Cerebellar nuclear complex (tissue), 1 donor: Measurements from ENCODE around the gene PERP.
"Not testable (repeated sequence)": the region's sequence is repeated elsewhere in the genome, so short reads cannot be mapped to it uniquely, and the experiment has no call there.

ENCODE experiments used
- DNase-seq, 2 experiments: peaks; one replicate each; lab custom pipeline; 2025; lab: John Stamatoyannopoulos, UW

Gene PERP

DNA sequence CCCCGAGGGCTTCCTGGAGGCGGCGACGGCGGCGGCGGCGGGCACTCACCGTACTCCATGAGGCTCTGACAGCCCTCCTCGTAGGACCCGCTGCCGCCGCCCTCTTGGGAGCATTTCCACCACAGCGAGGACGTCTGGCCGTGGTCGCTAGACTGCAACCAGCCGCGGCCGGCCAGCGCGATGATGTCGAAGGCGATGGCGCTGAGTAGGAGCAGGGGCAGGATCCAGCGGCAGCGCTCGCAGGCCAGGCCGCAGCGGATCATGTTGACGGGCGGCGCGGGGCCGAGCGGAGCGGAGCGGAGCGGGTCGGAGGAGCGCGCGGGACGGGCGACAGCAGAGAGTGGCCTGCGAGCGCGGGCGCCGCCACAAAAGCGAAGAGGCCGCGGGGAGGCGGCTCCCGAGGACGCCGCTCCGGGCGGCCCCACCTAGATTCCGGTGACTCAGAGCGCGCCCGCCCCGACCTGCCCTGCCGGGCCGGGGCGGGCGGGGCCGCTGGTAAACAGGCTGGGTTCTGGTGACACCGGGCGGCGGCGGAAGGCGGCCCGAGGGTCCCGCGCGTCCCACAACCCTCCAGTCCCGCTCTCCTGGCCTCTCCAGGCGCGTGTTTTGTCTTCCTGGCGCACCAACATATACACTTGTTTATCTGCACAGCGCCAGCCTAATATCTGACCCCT lies at the start of gene PERP:
Gene PERP, minus strand, starts transcription at position 342 of the 674 bp plus-strand sequence. Its CDS starts 79 bp downstream, at position 263.
- no peak for DNase-seq

DNA sequence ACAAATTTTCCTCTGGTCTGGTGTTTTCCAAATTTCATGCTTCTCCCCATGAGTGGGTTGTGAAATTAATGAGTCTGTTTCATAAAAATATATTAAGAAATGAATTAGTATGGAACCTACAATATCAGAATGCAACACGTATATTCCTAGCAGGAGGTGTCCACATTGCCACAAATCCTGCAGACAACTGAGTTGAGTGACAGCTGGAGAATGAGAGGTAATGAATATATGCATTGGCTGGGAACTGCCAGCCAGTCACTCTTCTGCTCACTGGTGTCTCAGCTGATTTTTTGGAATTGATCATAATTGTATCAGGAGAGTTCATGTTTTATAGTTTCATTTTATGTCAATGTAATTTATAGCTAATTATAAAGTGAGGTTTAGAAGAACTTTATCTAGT lies 48.2 kb upstream of the PERP start:
- DNase-seq, result no peak

DNA sequence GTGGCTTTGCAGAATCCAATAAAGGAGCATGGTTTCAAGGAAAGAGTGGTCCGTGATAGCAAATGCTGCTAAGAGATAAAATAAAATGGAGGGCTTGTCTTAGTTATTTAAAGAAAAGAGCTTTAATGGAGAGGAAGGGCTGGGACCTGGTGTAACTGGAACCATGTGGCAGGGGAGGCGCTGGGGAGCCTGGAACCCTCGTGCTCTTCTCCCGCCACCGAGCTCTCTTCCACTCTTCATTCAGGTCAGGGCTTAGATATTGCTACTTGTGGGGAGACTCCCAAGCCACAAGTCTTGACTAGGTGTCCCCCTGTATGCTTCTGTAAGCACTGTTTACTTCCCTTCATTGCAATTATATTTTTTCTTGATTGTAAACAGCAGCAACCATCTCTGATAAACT lies 39.3 kb upstream of the PERP start:
- no peak for DNase-seq

DNA sequence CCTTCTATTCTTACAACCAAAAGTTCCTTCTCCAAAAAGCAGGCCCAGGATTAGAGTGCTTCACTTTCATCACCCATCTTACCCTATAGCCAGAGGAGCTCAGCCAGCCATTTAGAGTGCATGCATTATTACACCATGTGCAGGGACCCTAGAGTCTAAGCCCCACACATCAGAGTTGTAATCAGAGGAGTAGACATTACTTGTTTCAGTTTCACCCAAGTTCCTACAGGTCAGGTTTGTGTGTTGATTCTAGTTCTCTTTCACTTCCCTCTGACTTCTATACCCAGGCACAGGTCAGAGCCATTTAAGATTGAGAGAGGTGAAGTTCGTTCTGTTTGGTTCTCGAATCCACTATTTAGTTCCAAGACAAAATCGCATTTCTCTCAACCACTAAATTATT lies 38.2 kb upstream of the PERP start:
- DNase-seq, result no peak

DNA sequence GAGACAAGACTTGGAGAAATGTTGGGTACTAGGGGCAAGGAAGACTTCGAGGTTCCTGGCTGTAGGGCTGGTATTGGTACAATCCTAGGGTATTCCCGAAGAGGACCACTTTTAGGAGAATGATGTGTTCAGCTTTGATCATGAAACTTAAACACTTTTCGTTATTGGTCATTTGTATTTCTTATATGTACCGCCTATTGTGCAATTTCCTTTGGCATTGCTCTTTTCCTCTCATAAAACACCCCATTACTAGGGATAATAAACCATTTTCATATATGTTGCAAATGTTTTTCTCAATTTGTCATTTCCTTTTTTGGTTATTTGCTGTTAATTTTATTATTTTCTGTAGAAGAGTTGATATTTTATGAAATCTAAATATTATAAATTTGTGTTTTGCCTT lies 35.6 kb upstream of the PERP start:
- no peak for DNase-seq

DNA sequence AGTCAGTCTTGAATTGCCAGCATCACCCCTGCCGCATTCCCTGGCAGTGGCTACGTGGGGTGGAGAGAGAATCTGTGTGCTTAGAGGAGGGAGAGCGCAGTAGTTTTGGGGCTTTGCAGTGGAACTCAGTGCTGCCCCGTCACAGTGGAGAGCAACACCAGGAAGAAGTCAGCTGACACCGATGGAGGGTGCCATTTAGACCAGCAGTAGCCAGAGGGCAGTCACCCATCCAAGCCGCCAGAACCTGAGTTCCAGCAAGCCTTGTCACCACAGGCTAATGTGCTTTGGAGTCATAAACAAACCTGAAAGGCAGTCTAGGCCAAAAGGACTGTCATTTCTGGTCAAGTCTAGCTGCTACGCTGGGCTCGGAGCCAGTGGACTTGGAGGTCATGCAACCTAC lies 22.0 kb upstream of the PERP start:
- DNase-seq, result no peak

DNA sequence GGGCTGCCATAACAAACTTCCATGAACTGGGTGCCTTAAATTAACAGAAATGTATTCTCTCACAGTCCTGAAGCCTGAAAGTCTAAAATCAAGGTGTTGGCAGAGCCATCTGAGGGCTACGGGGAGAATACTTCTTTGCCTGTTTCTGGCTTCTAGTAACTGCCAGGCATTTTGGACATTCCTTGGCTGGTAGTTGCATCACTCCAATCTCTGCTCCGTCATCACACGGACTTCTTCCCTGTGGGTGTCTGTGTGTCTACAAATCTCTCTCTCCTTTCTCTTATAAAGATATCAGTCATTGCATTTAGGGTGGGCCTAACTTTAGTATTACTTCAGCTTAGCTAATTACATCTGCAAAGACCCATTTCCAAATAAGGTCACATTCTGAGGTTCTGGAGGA lies 20.9 kb upstream of the PERP start:
- no peak for DNase-seq

DNA sequence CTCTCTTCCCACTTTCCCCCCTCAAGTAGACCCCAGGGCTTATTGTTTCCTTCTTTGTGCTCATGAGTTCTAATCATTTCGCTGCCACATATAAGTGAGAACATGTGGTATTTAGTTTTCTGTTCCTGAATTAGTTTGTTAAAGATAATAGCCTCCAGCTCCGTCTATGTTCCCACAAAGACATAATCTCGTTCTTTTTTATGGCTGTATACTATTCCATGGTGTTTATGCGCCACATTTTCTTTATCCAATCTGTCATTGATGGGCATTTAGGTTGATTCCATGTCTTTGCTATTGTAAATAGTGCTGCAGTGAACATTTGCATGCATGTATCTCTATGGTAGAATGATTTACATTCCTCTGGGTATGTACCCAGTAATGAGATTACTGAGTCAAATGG lies 16.9 kb upstream of the PERP start:
- no peak for DNase-seq

DNA sequence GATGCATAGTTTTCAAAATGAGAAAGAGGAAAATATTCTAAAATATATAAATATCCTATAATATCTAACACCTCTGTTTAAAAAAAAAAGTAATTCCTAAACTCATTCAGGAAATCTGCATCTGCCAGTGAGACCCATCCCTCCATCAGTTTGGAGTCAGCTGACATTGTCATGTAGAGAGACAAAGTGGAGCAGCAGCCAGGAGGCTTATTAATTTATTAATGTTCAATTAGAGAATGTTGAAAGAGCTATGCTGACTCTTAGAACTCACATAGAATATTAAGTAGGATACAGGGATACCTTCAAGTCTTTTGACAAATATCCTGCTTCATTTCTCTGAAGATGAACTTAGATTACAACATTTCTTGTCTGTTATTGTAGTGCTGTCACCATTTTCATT lies 12.8 kb upstream of the PERP start:
- no peak for DNase-seq

DNA sequence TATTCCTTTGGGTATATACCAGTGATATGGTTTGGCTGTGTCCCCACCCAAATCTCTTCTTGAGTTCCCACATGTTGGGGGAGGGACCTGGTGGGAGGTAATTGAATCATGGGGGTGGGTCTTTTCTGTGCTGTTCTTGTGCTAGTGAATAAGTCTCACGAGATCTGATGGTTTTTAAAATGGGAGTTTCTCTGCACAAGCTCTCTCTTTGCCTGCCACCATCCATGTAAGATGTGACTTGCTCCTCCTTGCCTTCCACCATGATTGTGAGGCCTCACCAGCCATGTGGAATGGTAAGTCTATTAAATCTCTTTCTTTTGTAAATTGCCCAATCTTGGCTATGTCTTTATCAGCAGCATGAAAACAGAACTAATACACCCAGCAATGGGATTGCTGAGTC lies 12.0 kb upstream of the PERP start:
- DNase-seq, result not testable (repeated sequence)

DNA sequence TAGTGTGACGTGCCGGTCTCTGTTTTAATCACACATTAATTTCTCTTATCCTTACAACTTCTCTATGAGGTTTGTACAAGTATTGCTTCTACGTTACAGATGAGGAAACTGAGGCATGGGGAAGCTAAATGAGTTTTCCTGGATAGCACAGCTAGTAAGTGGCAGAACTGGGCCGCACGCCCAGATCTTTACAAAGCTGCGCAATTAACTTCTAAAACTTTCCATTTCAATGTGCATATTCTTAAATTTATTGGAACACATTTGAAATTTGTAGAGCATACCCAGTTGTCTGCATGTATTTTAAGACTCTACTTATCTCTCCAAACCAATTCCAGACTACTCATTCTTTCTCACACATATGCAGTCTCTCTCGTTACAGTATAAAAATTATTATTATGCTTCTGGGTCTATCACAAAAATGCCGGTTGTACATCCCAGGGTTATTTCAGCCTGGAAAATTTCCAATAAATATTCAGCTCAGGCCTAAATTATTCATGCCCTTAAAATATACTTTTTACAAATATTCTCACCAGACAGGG lies 10.2 kb upstream of the PERP start:
- DNase-seq, result no peak

DNA sequence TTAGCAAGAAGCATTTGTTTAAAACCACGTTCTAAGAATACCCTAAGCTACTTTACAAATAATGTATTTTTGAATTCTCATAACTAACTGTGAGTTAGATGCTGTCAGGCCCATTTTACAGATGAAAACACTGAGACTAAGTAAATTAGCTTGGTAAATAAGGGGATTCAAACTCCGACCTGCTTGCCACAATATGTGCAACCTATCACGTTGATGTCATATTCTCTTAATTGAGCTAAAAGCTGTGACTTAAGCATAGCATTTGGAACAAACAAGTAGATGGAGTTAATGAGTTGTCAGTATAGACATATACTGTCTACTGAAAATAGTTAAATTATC lies 9.4 kb upstream of the PERP start:
- no peak for DNase-seq

DNA sequence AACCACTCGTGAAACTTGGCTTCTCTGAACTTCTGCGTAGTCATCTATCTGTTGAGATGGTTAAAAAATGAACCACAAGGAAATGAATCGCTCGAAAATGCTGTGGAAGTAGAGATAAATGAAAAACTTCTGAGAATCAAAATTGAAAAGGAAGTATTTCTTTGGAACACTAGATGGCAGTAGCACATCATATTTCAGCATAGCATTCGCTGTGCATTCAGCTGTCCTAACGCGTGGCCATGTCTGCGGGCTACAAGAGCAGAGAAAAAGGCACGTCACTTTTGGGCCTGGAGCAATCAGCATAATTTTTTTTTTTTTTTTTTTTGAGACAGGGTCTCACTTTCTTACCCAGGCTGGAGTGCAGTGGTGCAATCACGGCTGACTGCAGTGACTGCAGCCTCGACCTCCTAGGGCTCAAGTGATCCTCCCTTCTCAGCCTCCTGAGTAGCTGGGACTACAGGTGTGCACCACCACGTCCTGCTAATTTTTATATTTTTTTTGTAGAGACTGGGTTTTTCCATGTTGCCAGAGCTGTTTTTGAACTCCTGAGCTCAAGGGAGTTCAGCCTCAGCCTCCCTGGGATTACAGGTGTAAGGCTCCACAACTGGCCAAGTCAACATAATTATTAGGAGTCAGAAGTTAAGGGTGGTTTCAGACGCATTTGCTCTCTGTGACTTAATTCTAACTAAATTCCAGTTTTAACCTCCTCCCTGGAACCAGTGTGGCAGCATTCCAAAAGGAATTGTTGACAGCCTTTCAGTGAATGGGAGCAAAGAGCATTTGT lies 8.8 kb upstream of the PERP start:
- DNase-seq, result peak in 1 of 2 experiments; percentile 58

DNA sequence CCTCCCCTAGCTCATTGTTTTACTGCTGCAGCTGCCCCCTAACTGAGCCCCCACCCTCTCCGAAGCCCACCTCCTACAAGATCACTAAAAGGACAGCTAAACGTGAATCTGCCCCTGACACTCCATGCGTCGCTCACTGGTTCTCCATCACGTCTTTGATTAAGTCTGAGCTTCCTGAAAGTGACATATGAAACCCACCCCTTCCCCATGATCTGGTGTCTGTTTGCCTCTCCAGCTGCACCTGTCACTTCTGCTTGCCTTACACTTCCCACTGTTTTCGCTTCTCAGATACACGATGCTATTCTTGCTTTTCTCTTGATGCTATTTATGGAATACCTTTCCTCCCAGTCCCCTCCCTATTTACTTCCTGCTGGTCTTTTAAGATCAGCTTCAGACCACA lies 8.0 kb upstream of the PERP start:
- DNase-seq, result no peak

DNA sequence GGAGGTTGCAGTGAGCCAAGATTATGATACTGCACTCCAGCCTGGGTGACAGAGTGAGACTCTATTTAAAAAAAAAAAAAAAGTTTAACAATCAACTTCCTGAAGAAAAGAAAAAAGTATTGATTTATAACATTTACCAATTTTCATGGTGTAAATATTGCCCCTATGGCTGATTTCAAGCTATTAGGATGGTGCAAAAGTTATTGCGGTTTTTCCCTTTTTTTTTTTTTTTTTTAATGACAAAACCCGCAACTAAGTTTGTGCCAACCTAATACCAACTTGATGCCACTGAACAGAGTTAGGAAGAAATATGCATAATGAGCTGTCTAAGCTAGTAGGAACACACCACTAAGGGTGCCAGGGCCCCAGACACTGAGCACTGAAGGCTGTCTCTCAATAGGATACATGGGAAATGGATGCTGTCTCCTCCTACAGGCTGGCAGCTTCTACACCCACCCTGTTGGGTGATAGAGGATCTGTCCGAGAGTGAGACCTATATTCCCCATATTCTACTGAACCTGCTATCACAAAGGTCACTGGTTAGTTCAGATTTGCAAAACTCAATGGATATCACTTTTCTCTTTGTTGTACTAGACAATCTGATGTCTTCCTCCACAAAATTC lies 6.5 kb upstream of the PERP start:
- DNase-seq, result no peak

DNA sequence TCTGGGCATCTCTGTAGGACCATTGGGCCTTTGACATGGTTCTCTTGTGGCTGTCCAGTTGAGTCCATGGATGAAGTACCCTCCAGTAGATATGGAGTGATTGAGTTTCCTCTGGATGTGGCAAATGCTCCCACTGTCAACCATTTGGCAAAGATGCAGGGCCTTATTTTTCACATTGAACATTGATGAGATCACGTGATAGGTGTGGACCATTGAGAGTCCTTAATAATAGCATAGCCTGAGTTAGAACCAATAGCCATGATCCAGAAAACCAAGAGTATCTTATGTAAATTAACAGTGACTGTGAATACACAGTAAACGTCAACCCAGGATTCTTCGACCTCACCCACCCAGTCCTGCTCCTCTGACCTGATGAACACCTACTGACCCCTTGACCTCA lies 3.0 kb upstream of the PERP start:
- no peak for DNase-seq

DNA sequence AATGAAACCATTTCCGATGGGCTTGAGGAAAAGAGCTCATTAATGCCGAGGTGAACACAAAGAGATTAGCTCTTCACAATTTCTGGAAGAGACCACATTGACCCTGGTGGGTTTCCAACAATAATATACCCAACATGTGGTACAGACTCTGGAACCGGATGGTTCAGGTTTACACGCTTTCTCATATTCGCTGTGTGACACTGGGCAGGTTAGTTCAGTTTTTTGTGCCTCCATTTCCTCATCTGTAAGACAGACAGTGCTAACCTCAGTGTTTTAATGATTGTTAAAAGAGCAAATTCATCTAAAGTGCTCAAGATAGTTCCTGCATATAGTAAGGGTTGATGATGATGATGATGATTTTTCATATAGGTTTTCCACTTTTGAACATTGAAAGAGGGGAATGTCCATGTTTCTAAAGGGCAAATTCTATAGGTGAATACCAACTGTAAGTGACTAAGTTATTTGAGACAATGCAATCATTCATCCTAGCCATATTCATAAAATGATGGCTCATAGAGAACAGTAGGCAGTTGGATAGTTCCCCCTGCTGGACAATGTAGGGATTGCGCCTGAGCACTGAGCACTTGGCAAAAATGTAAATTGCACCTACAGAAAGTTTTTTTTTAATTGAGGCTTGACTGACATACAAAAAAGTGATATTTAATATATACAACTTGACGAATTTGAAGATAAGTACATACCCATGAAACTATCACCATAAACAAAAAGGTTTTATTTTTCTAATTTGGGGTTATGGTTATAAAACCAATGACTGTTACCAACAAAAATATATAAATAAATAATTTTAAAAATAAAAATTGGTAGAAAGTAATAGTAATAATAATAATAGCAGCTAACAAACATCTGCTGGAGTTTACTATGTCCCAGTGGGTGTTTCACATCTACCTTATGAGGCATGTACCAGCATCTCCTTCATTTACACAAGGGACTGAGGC lies 2.1 kb upstream of the PERP start:
- DNase-seq, result peak in 1 of 2 experiments; percentile 35

DNA sequence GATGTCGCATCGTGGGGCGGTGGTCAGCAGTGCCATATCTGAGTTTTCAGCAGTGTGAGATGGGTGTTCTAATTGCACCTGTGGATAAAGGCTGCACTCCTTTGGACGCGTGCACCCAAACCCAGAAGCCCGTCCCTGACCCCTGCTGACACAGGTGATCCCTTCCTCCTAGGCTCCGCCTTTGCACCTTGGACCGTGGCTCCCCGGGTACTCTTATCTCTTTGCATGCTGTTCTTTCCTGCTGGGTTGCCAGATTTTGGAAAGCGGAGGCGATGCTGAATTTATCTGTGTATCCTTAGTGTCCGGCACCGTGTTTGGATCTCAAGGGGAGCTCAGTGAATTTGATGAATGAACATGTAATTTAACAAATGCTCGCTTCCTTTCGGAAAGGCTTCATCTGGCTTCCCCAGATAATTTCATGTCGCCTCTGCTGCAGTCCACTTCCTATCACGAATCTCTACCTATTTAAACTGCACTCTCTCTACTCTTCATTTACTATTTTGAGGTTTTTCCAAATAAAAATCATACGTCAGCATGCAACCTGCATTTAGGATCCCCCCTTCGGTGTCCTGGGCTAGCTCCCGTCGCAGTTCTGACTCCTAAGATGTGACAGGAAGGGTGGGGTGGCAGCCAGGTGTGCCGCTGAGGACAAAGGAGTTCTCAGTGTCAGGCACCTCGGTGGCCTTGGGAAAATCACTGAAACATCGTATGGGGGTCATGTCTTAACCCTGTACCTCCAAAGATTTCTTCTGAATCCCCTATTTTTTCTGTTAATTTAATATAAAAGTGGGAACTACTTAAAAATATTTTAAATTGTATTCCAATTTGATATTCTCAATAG lies 753 bp upstream of the PERP start:
- no peak for DNase-seq

DNA sequence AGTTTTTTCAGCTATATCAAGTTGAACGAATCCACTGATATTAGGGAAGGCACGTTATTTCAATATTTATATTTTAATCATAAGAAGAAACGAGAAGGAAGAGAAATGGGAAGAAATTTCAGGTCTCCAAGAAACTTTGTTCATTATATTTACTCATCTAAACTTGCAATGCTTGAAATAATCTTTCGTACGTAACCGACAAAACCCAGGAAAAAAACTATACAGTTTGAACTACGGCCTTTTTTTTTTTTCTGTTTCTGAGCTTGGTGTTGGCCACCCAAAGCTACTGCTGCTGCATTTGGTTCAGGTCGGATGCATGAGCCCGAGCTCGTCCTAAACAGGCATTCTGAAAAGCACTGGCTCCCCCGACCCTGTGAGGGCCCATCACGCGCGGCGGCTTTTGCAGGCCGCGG lies 548 bp downstream of the PERP start:
- no peak for DNase-seq

DNA sequence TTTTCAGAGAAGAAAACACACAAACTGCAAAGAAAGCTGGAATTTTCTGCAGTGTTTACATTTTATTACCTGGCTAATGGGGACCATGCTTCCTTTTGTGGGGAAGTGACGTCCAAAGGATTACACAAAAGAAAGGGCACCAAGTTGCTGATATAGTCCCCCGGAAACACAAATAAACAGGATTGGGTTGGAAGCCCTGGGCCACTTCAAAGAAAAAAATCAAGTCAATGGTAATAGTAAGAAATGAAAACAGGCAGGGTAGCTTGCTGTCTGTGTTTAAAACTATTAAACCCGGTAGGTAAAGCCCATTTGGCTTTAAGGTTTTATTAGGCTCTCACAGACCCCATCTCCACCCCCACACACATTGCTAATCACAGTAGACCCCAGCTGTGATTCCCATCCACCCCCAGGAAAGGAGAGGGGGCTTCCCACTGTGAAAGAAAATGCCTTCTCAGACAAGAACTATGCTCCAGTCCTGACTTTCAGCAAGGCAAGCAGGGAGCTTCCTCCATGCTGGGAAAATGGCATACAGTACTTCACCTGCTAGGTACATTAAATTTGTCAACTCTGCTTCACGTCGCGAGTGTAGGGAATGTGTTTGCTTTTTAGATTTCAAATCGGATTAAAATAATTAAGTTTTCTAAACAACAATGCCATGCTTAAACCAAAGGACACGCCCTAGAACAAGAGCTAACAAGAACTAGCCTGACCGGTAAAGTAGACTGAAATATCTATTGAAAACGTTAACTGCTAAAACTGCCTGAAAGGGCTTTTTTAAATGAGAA lies 1.1 kb downstream of the PERP start:
- peak in 1 of 2 experiments; percentile 28 for DNase-seq
